IMR-90 (cell line): ENCODE measurements around the gene DCAKD.

Source experiments
- CEBPB ChIP-seq: IDR thresholded peaks from 2 replicates; pipeline ENCODE4 v1.6.1; 2012; ENCODE audit warnings: low read depth, low read length, improper control_type of control experiment
- CTCF ChIP-seq: conservative IDR thresholded peaks from 2 replicates; pipeline ENCODE4 v1.5.1; 2012; ENCODE audit warnings: mild to moderate bottlenecking, low read depth, low read length, improper control_type of control experiment
- FOS ChIP-seq: fragments of 150-350 bp; IDR thresholded peaks from 2 replicates; pipeline ENCODE4 v1.6.1; 2016; ENCODE audit warnings: low read depth, low read length
- MAFK ChIP-seq: IDR thresholded peaks from 2 replicates; pipeline ENCODE4 v1.6.1; 2012; ENCODE audit warnings: low read depth, low read length, improper control_type of control experiment
- MXI1 ChIP-seq: IDR thresholded peaks from 2 replicates; pipeline ENCODE4 v1.6.1; 2012; ENCODE audit warnings: low read depth, mild to moderate bottlenecking, low read length, moderate library complexity, borderline replicate concordance
- POLR2A ChIP-seq: IDR thresholded peaks from 2 replicates; pipeline ENCODE4 v1.6.1; 2012; ENCODE audit warnings: mild to moderate bottlenecking, low read depth, low read length
- SMC3 ChIP-seq: fragments of 150-350 bp; IDR thresholded peaks from 2 replicates; pipeline ENCODE4 v1.6.1; 2016; ENCODE audit warnings: low read depth, mild to moderate bottlenecking, antibody characterized with exemption, low read length, moderate library complexity

GRCh38 chr17:44999433-44999832, 52.0 kb downstream of the DCAKD start:
- no peak for TF ChIP-seq POLR2A
- TF ChIP-seq CTCF: no peak
- TF ChIP-seq SMC3: no peak
- TF ChIP-seq MXI1: no peak
- no peak for TF ChIP-seq MAFK
- no peak for TF ChIP-seq FOS
- no peak for TF ChIP-seq CEBPB
